ENCODE measurements around the gene MRE11.

DNA sequence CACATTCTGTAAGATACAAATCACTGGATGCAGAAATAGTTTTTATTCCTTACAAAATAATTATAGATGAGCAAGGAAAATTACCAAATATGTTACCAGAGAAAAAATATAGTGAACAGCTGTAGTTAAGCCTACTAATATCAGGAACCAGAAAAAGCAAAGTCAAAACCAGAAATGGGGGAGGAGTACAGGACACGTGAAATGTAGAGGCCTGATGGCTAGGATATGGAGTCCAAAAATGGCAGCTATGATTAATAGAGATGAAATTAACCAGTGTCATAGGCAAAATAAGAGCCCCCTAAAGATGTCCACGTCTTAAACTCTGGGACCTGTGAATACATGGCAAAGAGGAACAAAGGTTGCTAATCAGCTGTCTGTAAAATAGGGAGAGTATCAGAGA is 34.1 kb downstream of the MRE11 start:
- TF ChIP-seq LEF1 (IDR thresholded peaks at IDR 0.05) = no peak
- no peak for TF ChIP-seq CBX5 (IDR thresholded peaks at IDR 0.05; ENCODE audit: borderline replicate concordance, low read depth)
- no peak for TF ChIP-seq XRCC4 (IDR thresholded peaks at IDR 0.05; ENCODE audit: extremely low read depth, insufficient read depth, insufficient read length)

Data from K562 (cell line).